Stimulated activated CD4-positive, alpha-beta T cell treated with anti-CD3 and anti-CD28 coated beads, Interleukin-2, amount 100 ng/mL, for 4 hours (primary cell): ENCODE data around the gene TSPAN7.
A peak's percentile ranks its signal among the peaks of the same experiment; 100 is the strongest.

Experiments used
- DNase-seq: peaks from one replicate; pipeline ENCODE4 v3.0.0-alpha.2; 2020; ENCODE audit warnings: low read depth

TSPAN7 gene

DNA sequence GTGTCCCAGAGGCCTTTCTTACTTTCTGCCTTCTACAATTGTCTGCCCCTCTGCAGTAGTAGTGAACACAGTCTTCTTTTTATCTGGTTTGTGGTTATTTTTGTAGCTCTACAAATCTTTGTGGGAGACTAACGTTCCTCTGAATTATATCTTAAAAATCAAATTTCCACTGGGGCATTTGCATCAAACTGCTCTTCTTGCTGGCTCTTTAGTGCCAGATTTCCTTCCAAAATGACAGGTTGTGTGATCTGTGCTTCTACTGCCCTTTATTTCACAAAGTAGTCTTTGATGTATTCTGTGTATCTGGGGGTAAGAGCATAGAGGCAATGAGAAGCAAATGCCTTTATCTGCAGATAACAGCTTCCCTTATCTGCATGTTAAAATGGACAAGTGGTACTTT, 34.5 kb downstream of the TSPAN7 start:
- no peak for DNase-seq

DNA sequence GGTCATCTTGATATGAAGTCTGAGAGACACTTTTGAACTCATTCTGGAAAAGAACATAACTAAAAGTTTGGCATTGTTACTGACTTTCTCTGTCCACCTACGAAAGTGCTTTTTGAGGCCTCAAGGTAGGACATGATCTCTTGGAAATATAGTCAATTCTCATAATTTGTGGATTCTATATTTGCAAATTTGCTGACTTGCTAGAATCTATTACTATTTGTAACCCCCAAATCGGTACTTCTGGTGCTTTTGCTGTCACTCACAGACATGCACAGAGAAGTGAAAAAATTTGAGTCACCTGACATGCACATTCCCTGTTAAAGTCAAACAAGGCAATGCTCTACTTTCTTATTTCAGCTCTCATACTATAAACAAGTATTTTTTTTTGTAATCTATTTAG, 35.6 kb downstream of the TSPAN7 start:
- DNase-seq = no peak

DNA sequence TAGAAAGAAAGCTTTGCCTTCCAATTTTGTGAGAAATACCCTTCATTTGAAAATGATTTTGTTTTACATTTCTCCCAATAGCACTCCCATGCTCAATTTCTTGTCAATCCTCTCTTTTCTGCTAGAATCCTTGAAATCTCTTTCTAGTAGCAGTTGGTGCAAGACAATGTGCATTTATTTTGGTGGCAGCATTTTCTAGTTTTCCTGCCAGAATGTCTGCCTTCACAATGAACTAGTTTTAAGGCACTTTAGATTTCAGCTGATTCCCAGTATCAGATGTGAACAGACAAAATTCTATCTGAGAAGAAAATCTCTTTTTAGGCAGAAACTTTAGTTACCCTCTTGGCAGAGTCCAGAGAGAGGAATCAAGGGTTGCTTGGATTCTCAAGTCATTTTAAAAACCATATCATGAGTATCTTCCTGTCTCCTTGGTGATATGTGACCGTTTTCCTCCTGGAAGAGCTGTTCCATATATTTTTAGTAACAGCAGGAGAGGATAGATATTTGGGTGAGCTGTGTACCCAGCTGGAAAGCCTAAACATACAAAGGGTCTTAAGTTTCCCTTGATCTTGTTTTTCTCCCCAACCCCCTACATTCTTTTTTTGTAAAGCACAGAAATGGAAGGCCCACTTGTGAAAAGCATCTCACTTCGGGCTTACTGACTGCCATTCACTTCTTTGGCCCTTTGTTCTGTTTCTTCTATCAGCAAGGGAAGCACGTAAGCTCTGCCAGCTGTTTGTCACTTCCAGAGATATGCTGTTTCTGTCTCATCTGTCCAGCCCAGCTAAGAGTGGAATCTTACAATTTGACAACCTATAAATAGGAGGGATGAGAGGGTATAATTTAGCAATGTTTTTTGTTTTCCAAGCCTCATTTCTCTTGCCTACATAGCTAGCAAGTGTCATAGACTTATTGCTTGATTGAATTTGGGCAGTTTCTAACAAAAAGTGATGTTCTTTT, 38.7 kb downstream of the TSPAN7 start:
- DNase-seq = no peak

DNA sequence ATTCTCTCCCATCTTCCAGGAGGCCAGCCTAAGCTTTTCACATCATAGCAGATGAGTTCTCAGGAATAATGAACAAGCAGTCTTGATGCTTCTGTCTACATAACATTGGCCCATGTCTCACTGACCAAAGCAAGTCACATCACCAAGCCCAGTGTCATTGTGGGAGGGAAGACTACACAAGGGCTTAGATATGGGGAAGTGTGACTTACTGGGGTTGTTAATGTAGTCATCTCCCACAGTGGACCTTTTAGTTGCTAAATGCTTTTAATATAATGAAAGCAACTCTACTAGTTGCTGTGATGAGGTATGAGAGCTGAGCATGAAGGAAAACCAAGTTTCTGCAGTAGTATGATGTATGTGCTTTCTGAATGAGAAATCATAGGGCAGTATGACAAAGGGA, 40.5 kb downstream of the TSPAN7 start:
- DNase-seq = no peak

DNA sequence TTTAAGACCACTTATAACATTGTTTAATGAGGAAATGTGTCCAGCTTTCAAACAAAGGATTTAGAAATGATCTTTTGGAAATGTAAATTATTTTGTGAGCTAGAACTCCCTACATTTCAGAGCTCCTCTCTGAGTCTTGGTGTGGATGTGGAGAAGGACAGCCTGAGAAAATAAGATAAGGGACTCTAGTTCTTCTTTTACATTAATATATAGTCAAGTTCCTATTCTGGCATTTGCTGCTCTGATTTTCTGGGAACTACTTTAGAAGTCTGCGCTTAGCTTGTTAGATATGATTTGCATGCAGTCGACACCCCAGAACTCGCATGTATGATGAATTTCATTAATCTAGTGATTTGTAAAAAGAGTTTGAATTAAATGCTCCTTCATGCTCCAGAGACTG, 45.5 kb downstream of the TSPAN7 start:
- DNase-seq = no peak

DNA sequence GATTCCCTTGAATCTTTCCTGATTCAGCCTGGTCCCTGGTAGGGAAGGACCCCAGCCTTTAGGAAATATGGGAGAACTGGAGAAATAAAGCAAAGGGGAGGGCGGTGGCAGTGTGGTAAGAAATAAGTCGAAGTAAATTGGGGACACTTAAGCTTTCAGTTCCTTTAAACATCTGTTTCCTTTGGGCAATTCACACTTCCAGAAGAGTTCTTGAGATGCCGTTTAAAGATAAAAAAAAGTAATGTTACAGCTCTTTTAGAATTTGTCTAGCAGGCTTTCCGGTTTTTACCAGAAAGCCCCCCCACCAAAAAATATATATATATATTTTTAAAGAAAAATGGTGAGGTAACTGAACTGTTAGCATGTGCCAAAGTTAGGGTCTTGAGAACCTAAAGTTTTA, 46.6 kb downstream of the TSPAN7 start:
- no peak for DNase-seq

DNA sequence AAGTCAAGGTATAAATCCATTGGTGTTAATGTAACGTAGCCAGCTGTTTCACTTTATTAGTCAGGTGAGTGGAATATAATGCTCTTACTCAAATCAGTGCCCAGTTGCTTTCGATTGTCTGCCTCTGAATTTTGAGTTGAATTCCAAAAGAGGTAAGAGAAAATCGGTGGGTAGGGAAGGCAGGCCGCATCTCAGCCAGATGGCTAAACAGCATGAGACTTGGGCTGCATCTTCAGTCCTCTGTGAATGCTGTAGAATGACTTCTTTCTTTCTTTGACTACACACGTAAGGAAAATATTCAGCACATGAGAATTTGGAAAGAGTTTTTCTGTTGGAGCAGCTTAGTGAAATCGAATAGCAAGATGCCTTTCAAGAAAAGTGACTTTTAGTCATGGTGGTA, 49.5 kb downstream of the TSPAN7 start:
- DNase-seq = no peak

DNA sequence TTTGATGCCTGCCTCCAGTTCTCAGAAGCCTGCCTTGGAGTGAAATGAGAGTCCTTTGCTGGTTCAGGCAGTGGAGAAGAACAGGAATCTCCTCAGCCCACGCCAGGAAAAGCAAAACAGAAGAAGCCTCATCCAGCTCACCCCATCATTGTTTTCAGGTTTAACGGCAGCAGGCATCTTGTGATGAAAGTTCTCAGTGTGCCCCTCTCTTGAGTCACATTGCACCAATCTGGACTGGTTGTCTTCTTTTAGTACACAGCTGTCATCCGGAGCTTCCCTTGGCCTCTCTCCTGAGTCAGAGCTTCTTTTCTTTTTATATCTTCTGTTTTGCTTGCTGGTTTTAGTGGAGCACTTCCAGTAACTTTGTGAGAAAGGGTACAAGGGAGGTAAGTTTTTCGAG, 50.9 kb downstream of the TSPAN7 start:
- DNase-seq = no peak

DNA sequence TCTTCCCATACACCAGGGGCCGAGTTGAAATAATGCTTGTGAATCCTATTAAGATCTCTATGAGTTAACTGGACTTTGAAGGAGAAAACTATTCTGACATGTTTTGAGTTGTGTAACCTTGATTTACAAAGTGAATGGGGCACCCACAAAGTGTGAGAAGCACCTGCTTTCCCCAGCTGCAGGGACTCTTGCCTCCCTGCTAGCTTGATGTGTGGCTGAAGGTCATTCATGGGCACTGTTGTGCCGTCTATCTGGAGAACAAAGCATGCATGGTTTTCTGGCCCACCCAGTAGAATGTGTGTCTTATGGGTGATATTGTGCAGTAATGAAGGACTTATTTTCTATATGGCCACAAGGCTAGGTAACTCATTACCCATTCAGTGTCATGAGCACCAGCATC, 53.1 kb downstream of the TSPAN7 start:
- DNase-seq = no peak

DNA sequence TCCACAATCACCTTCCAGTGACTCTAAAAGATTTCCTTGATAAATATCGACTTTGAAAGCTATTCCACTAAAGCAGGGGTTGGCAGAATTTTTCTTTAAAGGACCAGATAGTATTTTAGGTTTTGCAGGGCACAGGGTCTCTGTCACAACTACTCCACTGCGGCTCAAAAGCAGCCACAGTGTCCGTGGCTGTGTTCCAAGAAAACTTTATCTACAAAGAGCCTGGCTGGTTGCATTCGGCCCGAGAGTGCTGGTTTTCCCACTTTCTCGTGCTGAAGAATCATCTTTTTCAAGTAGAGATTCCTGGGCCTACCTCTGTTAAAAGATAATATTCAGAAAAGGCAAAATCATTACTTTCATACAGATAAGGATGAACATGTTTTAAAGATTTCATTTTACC, 55.6 kb downstream of the TSPAN7 start:
- no peak for DNase-seq

DNA sequence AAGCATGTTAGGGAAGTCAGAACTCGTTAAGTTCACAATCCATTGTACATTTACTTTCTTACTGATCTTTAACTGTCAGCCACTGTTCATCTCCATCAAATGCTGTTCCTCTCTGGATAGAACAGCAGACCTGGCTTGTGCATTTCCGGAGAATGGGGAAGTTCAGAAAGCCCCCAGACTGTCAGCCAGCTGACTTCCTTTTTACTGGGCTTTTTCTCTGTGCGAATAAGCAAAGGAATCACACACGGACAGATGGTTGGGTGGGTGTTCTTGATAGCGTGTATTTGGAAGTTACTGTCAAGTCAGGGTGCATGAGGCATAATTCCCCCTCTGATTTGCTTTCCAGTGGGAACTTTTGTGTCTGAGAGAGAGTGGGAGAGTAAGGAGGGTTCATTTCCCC, 56.8 kb downstream of the TSPAN7 start:
- DNase-seq = no peak

DNA sequence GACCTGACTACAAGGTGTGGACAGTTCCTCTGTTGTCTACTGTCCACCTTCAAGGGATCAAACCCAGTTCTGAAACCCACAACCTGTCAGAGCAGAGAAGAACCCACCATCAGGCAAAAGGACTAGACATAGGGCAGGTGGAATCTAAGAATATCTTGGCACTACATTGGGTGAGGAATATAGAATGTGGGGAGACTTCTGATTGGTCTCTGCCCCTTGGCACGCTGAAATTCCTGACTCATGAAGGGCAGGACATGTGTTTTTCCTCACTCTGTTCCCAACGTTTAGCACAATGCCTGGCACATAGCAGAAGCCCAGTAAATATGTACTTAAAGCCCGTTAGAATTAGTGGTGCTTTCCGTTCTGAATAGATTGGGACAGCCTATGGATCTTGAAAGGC, 59.3 kb downstream of the TSPAN7 start:
- DNase-seq = no peak

DNA sequence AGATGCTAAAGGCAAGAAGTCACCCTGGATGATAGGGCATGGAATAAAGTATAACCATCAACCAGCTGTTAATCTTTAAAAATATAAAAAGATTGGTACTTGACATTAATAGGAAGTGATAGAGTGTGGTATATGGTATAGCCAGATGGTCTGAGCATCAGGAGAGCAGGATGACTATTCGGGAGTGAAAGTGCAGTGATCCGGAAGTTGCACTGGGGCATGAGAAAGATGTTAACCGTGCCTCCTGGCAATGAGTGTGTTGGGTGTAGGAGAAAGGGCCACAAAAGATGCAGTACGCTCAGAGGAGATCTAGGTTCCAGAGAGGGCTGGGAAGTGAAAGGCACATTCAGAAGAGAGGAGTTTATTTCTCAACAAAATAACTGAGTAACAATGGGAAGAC, 65.0 kb downstream of the TSPAN7 start:
- no peak for DNase-seq

DNA sequence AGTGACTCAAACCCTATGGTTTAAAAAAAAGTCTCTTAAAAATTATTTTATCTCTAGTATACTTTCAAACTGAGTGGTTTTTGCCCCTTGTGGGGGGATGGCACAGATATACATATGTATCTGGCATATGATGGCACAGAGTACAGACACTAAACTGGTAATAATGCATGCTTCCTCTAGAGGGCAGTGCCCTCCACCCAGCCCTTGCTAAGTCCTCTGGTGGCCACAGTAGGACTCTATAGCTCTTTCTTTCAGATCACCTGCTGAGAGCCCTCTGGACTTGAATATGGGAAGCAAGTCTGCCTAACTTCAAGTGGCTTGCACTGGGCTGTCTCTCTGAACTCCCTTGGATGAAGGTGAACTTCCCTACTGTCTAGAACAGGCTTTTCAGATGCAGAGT, 66.3 kb downstream of the TSPAN7 start:
- peak; percentile 2 for DNase-seq

DNA sequence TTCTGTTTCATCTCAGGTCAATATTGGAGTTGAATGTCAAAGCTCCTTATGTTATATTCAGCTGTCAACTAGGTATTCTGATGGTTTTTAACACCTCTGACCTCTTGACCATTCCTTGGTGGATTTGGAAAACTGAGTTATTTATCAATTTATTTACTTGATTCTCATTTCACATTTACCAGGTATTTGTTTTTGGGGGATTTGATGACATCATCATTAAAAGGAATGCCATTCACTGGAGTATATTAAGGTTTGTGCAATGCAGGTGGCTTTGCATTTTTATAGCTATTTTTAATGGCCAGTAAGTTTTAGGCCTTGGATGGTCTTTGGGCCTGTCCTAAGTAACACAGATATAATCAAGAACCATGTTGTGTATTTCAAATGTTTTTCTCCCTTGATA, 67.2 kb downstream of the TSPAN7 start:
- DNase-seq = no peak

DNA sequence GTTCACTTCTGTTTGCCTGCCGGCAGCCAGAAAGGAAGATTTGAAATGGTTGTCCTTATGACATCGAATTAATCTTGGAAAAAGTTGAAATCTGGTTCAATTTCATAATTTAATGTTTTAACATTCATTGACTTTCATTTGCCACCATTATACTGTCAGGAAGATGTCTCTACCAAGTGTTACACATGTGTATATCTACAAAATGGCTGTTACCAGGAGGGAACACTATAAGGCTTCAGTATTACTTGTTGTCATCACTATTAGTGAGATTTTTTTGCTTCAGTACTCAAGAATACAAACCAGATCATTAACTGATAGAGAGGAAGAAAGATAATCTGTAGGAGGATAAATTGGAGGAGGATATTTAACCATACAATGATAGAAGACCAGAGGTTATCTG, 71.2 kb downstream of the TSPAN7 start:
- DNase-seq = no peak

DNA sequence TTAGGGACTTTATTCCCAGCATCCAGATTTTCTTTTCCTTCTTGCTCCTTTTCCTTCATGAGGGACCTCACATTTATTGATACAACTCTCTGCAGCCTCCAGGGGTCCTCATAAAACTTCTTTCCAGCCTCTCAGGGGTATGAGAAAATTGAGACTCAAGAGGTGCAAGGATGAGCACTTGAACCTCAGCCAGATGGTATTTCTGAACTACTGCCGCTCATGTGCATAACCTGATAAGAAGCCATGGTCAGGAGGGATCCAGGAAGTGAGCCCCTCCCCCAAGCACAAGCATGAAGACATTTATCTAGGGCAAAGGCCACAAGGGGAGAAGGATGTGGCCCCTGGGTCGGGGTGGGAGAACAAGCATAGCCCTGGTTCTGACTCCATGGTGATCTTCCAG, 73.3 kb downstream of the TSPAN7 start:
- DNase-seq = no peak

DNA sequence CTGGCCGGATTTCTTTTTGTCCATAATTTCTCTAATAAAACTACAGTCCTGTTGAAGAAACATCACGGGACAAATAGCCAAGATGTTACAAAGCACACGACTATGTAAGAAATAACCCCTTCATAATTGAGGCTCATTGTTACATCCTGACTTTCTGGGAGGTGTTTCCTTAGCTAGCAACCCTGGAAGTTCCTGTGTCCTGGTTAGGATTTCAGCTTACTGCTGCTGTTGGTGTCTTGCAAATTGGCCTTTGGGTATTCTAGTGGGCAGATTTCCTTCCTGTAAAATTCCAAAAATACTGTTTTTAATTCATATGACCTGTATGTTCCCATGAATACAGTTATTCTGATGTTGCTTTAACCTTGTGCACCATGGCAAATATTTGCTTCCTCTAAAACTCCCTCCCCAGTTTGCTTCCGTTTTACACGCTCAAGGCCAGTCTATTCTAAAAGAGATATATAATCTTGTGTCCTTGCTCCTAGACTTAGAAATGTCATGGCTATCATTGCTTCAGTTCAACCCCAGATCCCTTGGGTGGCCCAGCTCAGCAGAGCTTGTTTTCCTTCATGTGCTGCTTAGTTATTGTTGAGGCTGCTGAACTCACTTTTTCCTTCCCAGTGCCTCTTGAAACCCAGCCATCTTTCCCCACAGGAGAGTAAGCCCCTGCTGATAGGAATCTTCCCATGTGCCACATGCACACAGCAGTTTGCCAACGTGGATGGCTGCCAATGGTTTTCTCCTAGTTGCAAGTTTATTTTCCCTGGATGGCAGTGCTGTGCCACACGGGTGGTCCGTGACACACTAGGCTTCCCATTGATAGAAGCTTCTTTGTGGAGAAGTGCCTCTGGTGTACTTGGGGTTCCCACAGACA, 75.8 kb downstream of the TSPAN7 start:
- DNase-seq = no peak

DNA sequence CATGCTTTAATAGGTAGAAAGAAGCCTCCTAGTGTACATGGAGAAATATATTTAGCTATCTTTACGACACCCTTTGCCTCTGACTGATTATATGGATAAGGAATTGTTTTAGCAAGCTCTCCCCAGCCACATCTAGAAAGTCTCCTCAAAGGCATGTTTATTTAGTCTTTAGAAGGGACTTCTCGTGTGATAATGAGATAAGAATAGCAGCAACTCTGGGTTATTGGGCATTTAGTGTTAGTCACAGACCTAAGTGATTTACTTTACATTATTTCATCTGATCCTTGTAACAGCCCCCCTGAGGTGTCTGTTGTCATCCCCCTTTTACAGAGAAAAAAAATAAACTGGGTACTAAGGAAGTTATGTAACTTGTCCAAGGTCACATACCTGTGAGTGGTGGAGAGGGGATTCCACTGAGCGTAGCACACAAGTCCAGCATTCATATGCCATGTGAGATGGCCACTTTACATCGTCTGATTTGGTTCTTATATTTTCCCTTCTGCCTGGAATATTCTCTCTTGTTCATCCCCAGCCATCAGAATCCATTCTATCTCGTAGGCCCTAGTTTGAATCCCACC, 77.7 kb downstream of the TSPAN7 start:
- no peak for DNase-seq

DNA sequence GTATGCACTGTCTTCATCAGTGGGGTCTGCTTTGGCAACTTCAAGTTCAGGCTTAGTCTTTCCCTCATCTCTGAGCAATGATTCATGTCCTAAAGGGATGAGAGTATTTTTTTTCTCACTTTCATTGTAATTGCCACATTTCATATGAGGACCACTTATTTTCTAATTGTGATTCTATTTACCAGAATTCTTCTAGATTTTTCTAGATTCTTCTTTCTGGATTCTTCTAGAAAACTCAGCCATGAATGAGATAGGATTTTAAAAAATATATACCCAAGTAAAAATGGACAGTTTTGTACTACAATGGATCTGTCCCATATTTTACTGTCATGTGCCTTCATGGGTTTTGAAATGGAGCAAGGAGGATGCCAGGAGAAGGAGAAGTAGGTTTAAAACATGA, 78.4 kb downstream of the TSPAN7 start:
- DNase-seq = no peak

DNA sequence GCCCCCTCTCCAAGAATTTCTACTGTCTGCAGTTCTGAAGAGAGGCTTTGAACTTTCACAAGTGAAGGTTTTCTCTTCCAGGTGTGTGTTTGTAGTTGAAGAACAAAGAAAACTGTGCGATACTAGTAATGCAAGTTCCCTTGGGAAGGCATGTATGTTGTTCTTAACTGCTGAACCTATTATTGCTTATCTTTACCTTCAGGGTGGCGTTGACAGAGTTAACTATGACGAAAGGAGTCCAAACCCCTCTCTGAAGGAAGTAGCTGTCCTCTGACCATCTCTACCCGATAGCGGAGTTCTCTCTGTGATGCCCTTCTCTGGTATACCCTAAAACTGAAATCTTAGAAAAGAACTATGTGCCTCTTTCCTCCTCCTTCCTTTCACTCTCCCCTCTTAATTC, 79.9 kb downstream of the TSPAN7 start:
- DNase-seq = no peak

DNA sequence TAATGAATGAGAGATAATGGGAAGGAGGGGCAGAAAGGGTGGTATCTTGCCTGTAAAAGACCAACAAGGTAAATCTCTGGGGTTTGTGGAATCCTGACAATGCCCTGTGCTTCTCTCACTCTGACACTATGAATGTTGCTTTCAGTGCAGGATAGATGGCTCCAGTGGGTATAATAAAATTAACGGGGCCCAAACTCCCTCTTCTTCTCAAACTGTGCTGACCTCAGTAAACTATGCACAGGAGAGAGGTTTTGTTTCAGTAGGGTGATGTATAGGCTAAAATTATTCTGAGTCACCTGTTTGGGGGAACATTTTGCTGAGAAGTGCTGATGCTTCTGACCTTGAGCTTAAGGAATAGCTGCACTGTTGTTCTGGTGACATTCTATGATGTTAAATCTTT, 82.6 kb downstream of the TSPAN7 start:
- no peak for DNase-seq

DNA sequence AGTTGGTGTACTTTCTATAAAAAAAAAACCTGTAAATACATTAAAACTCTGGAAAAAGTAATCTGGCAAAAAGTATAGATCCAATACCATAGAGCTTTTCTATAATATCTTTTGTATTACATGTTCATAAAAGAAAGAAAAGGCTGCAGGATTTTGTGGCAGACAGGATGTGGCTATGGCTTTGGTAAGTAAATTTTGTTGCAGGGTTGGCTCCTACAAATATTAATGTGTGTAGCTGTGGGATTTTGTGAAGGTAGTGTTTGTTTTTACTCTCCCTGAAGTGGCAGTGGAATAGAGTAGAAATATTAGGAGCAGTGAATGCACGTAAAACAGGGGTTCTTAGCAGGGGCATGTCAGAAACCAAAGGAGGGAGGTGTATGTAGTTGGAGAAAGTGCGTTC, 84.8 kb downstream of the TSPAN7 start:
- DNase-seq = no peak
